ENCODE data around the gene RIGI. TPM values are rescaled to one million over a fixed set of nuclear protein-coding genes. Genes with fewer than 3 reads are reported as not detected.
"Not testable (repeated sequence)": the region's sequence is repeated elsewhere in the genome, so short reads cannot be mapped to it uniquely, and the experiment has no call there.

The RIGI gene
- total RNA-seq, 1 experiment from 2014 or later, result 3.9 TPM

- peaks cover 15% of the 10 kb centered on the region for H3K4me1 ChIP-seq (replicated peaks; ENCODE audit: insufficient read depth)
- H4K20me1 ChIP-seq (ENCODE audit: insufficient read depth), result peaks cover 14% of the 10 kb centered on the region
- H3K9me2 ChIP-seq (ENCODE audit: insufficient read depth), result no peaks in the 10 kb centered on the region
- TF ChIP-seq CTCF (conservative IDR thresholded peaks at IDR 0.05), result no peak
- no peak for TF ChIP-seq EZH2 (IDR thresholded peaks at IDR 0.05; ENCODE audit: low read depth)
- H3K36me3 ChIP-seq (ENCODE audit: low read depth), result no peaks in the 10 kb centered on the region
- no TSS peak for BruUV-seq (replicated peaks)
- peaks cover 55% of the 10 kb centered on the region for H3K79me2 ChIP-seq (ENCODE audit: low read depth)
- intact Hi-C loops (cut with micrococcal nuclease; ENCODE audit: unreplicated experiment), result loop anchor here (2.0 kb wide), 1 partner anchor 21 kb away; the partner anchor contains the start of gene NDUFB6
- H3K9me3 ChIP-seq (ENCODE audit: insufficient read depth, low read depth), result no peaks in the 10 kb centered on the region
- H3K4me3 ChIP-seq, result peak overlapping the region; percentile 95
- POLR2A ChIA-PET (ENCODE audit: unreplicated experiment), result interaction anchor here (0.5 to 0.8 kb wide), 3 partner anchors 26 to 465 kb away, joined by 3 to 5 read pairs (median 3); partner anchors contain the start of gene RIGI
- peak overlapping the region; percentile 77 for H3K27ac ChIP-seq
- no peaks in the 10 kb centered on the region for H3K27me3 ChIP-seq (ENCODE audit: insufficient read depth, low read depth)
- peak overlapping the region; percentile 86 for H2AFZ ChIP-seq
- H3F3A ChIP-seq (ENCODE audit: insufficient read depth, low read depth), result no peaks in the 10 kb centered on the region
- H3K4me2 ChIP-seq, result peak overlapping the region; percentile 88
- CTCF ChIA-PET, result interaction anchor here (0.6 to 1.5 kb wide), 2 partner anchors 25 to 192 kb away, joined by 3 to 4 read pairs; no protein-coding TSS in a partner anchor
- peak in 1 of 2 experiments; percentile 36 for DNase-seq
Measured at GRCh38 chr9:32551276-32552051, 25.5 kb upstream of the RIGI start.

GRCh38 chr9:32550562-32551275, 24.7 kb upstream of the RIGI start:
- H3K4me1 ChIP-seq (replicated peaks; ENCODE audit: insufficient read depth), result peaks cover 15% of the 10 kb centered on the region
- POLR2A ChIA-PET (ENCODE audit: unreplicated experiment), result interaction anchor here (0.6 to 0.8 kb wide), 5 partner anchors 120 to 1158 kb away, joined by 3 to 8 read pairs (median 3); no protein-coding TSS in a partner anchor
- no peaks in the 10 kb centered on the region for H3K9me3 ChIP-seq (ENCODE audit: insufficient read depth, low read depth)
- peaks cover 19% of the 10 kb centered on the region for H4K20me1 ChIP-seq (ENCODE audit: insufficient read depth)
- H3K36me3 ChIP-seq (ENCODE audit: low read depth), result no peaks in the 10 kb centered on the region
- peak; percentile 68 to 86 for DNase-seq
- H3K9me2 ChIP-seq (ENCODE audit: insufficient read depth), result no peaks in the 10 kb centered on the region
- peak overlapping the region; percentile 77 for H3K27ac ChIP-seq
- H3K4me3 ChIP-seq, result peak overlapping the region; percentile 95
- BruUV-seq (replicated peaks), result no TSS peak
- H3F3A ChIP-seq (ENCODE audit: insufficient read depth, low read depth), result no peaks in the 10 kb centered on the region
- peak overlapping the region; percentile 86 for H2AFZ ChIP-seq
- peak overlapping the region; percentile 88 for H3K4me2 ChIP-seq
- H3K27me3 ChIP-seq (ENCODE audit: insufficient read depth, low read depth), result no peaks in the 10 kb centered on the region
- CTCF ChIA-PET, result interaction anchor here (0.5 to 1.5 kb wide), 5 partner anchors 21 to 718 kb away, joined by 3 to 5 read pairs (median 4); no protein-coding TSS in a partner anchor
- TF ChIP-seq CTCF (conservative IDR thresholded peaks at IDR 0.05) (no peak), EZH2 (IDR thresholded peaks at IDR 0.05; ENCODE audit: low read depth) (no peak)
- intact Hi-C loops (cut with micrococcal nuclease; ENCODE audit: unreplicated experiment), result no loop called here
- H3K79me2 ChIP-seq (ENCODE audit: low read depth), result peaks cover 62% of the 10 kb centered on the region

GRCh38 chr9:32550150-32550561, 24.2 kb upstream of the RIGI start:
- Histone ChIP-seq H3K27me3 (ENCODE audit: insufficient read depth, low read depth) (no peaks in the 10 kb centered on the region), H3K79me2 (ENCODE audit: low read depth) (peaks cover 68% of the 10 kb centered on the region), H3K27ac (0 out of 2 replicates have a peak overlapping the region, but pooled peaks have one; percentile 19), H3F3A (ENCODE audit: insufficient read depth, low read depth) (no peaks in the 10 kb centered on the region), H2AFZ (0 out of 2 replicates have a peak overlapping the region, but pooled peaks have one; percentile 86), H3K9me3 (ENCODE audit: insufficient read depth, low read depth) (no peaks in the 10 kb centered on the region), H3K4me3 (peak overlapping the region; percentile 95), H3K36me3 (ENCODE audit: low read depth) (no peaks in the 10 kb centered on the region), H3K9me2 (ENCODE audit: insufficient read depth) (no peaks in the 10 kb centered on the region), H3K4me2 (peak overlapping the region; percentile 88), H3K4me1 (replicated peaks; ENCODE audit: insufficient read depth) (peaks cover 15% of the 10 kb centered on the region), H4K20me1 (ENCODE audit: insufficient read depth) (peaks cover 25% of the 10 kb centered on the region)
- CTCF ChIA-PET, result interaction anchor here (0.5 to 1.5 kb wide), 5 partner anchors 22 to 717 kb away, joined by 3 to 5 read pairs (median 4); no protein-coding TSS in a partner anchor
- TF ChIP-seq EZH2 (IDR thresholded peaks at IDR 0.05; ENCODE audit: low read depth), result no peak
- TF ChIP-seq CTCF (conservative IDR thresholded peaks at IDR 0.05), result no peak
- intact Hi-C loops (cut with micrococcal nuclease; ENCODE audit: unreplicated experiment), result no loop called here
- DNase-seq, result no peak
- no TSS peak for BruUV-seq (replicated peaks)
- POLR2A ChIA-PET (ENCODE audit: unreplicated experiment), result interaction anchor here (0.6 kb wide), 2 partner anchors 135 to 1159 kb away, joined by 3 to 8 read pairs; no protein-coding TSS in a partner anchor

- H3K9me2 ChIP-seq (ENCODE audit: insufficient read depth); POLR2A ChIA-PET (ENCODE audit: unreplicated experiment); H3F3A ChIP-seq (ENCODE audit: insufficient read depth, low read depth); DNase-seq; H3K4me2 ChIP-seq; H3K36me3 ChIP-seq (ENCODE audit: low read depth); H3K4me3 ChIP-seq; H3K9me3 ChIP-seq (ENCODE audit: insufficient read depth, low read depth); intact Hi-C loops (cut with micrococcal nuclease; ENCODE audit: unreplicated experiment); BruUV-seq (replicated peaks); H3K27me3 ChIP-seq (ENCODE audit: insufficient read depth, low read depth); H3K27ac ChIP-seq; H2AFZ ChIP-seq; CTCF ChIA-PET: not testable (repeated sequence)
- Histone ChIP-seq H4K20me1 (ENCODE audit: insufficient read depth) (peaks cover 27% of the 10 kb centered on the region), H3K79me2 (ENCODE audit: low read depth) (peaks cover 85% of the 10 kb centered on the region), H3K4me1 (replicated peaks; ENCODE audit: insufficient read depth) (peaks cover 11% of the 10 kb centered on the region)
Measured at GRCh38 chr9:32548213-32548612, 22.2 kb upstream of the RIGI start.
